Stimulated activated CD4-positive, alpha-beta T cell treated with anti-CD3 and anti-CD28 coated beads, TNF-alpha, amount 100 ng/mL, for 4 hours (primary cell): Measurements from ENCODE around the gene MATCAP1.
A peak's percentile ranks its signal among the peaks of the same experiment; 100 is the strongest.

Experiments
- DNase-seq, 3 experiments: peaks; one replicate each; pipeline ENCODE4 v3.0.0-alpha.2; 2020; ENCODE audit warnings: low read depth in 3 of 3

MATCAP1 gene

DNA sequence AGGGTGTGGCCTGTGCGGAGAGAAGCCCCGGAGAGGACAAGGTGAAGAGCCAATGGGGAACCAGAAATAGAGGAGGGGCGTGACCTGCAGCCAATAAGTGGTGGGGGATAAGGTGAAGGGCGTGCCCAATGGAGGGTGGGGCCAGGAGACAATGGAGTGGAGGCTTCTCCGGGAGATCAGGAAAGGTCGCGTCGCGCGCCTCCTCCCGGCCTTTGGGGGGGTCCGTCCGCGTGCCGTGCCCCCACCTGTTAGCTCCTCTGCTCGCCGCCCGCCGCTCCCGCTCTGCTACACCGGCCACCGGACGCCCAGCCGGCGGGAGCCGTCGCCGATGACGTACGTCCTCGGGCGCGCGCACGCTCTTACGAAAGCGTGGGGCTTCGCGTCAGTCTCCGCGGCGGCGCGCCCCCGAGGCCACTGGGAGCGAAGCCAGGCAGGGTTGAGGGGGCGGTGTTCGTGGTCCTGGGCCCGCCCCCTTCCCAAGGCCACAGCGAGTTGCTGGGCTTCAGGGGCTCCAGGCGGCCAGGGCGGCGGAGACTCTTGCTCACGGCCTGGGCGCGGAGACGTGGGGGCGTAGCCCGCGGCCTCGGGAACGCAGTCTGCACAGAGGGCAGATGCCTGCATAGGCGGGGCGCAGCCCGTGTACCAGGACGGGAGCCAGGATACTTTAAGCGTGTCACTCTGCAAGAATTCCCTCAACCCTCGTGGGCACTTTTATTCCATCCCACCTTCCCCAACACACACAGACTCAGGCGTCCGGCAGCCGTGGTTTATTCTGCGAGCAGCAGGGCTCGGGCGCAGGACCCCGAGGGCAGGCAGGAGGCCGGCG is at the start of gene MATCAP1:
Gene MATCAP1 (minus strand): TSS at position 337 of the 826 bp plus-strand sequence. CDS start 3,353 bp downstream, outside the sequence.
- peak; percentile 83 to 90 (median 88) for DNase-seq

DNA sequence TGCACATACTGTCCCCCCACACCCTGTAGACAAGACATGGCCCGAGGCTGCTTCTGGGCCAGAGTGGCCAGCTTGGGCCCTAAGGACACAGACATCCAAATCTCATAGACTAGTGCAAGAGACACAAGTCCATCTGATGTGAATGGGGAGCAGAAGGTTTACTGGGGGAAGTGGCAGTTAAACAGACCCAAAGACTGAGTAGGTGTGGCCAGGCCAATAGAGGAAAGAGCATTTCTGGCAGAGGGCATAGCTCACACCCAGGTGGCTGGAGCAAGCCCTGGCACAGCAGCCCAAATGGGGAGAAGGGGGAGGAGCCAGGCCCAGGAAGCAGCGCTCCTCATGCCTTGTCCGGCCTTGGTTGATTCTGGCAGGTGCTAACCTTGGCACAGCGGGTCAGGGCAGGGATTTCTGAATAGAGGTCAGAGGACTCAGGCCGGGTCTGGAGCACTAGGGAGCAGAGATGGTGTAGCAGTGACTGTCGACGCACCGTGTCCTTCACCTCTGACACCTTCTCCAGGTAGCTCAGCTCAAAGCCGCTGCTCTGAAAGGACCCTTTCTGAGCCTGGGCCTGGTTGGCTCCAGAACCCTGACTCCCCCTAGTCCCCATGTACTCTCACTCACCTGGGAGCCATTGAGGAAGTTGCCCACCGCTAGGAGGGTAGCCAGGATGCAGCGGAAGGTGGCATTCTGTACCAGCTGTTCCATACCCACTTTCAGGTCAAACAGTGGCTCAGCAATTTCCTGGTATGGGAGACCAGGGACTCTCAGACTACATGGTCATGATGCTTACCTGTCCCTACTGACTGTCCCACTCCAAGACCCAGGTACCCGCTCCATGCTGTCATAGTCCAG is 47.3 kb upstream of the MATCAP1 start:
- DNase-seq = no peak

DNA sequence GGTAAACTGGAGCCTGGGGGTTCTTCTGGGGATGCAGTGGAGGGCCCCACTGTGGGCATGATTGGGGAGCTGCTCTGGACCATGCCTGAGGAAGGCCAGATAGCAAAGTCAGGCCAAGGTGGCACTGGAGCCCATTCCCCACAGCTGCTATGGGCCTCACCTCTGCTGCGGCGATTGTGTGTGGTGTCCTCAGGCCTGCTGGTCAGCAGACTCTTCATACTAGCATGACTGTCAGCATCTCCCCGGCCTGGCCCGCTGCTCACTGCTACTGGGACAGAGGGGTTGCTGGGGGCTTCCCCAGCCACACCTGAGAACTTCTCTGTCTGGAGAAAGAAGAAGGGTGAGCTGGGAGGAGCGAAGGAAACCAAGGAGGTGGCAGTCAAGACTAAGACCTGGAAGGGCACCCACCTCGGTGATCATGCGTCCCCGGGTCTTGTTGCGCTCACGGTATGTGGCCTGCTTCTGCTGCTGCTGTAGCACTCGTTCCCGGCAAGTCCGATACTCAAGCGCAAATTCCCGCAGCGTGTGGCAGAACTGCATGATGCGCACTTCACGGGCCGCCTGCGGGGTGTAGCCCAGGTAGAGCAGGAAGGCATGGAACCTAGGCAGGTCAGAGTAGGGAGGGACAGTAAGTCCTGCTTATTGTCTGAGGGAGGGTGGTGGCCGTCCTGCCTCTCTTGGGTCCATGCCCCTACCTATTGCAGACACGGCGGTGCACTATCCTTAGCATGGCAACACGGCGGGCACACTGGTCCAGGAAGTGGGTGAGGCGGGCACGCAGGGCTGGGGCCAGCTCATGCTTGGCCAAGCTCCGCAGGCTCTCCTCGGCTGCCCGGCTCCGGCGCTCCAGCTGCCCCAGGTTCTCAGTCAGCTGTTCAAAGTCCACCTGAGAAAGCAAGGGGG is 46.4 kb upstream of the MATCAP1 start:
- no peak for DNase-seq

DNA sequence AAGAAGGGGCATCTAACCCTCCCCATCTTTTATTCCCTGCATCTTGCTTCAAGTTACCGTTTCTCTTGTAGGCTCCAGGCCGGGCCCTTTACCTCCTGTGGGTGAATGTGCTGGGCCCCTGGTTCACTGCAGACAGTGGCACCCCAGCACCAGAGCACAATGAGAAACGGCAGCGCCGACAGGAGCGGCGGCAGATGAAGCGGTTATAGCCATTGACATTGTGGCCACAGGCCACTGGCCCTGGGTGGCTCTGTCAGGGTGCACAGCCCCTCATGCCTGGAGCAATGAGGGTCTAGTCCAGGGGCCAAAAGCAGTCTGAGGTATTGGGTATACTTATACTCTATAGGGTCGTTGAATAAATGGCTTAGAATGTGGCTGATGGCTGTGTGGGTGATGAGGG is 45.1 kb upstream of the MATCAP1 start:
- DNase-seq = no peak

DNA sequence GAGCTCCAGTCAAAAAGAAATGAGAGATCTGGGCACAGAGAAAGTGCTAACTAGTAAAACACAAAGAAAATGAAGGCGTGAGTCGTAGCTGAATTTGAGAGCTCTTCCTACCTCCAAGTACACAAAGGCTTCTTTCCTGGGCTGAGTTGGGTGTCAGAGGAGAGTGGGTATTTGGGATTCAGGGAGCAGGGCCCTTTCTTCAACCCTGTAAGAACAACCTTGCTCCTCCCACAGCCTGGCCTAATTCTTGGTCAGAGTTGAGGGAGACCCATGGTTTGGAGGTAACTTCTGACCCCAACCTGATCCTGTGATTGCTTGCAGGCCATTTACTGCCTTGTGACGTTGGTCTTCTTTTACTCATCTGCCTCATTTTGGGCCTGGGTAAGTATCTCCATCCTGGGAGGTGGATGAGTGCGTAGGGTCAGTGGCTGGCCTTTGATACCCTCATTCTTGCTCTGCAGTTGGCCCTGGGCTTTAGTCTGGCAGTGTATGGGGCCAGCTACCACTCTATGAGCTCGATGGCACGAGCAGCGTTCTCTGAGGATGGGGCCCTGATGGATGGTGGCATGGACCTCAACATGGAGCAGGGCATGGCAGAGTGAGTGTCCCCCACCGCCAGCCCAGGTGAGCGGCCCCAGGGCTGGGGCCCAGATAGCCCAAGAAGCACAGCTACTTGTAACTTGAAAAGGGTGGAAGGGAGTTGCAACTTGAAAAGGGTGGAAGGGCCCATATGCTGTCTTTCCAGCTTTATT is 44.4 kb upstream of the MATCAP1 start:
- DNase-seq = no peak

DNA sequence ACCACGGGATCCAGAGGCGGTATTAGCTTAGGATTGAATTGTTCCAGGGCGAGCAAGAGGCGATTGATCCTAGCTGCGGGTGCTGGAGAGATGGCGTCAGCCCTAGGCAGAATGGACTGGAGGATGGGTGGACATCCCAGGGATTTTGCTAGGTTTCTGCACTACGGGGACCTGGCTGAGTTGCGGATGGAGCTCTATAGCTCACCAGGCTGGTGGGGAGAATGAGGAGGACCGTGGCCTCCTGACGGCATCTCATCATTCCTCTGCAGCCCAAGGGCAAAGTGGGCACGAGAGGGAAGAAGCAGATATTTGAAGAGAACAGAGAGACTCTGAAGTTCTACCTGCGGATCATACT is 43.8 kb upstream of the MATCAP1 start:
- DNase-seq = no peak

DNA sequence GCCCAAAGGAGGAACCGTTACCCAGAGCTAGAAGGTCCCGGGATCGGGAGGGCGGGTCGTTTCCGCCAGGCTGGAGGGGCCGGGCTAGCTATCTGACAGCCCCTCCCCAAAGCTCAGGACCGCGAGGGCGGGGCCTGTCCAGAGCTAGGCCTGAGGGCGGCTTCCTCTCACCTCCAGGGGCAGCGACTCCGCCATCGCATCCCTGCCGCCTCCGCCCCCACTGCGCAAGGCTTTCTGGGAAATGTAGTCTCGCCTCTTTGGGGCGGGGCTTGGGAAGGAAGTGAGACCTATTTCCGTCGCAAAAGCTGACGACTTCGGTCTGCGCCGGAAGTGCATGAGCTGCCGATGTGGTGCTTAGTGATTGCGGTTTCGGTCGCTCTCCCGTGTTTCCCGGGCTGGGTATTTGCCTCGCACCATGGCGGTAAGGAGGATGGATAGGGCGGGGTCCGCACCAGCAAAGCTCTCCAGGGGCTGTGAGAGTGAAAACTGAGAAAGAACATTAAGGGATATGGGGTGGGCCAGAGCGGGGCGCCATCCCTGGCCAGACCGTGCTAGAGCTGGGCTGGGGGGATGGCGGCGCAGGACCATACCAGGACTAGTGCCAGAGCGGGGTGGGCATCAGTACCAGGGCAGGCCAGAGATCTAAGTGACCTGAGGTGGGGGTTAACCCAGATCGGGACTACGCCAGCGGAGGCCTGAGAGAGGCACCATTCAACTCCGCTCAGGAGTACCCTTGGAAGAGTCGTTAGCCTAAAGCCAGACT is 43.2 kb upstream of the MATCAP1 start, which contains the start of gene TMEM208:
Gene TMEM208 (plus strand): TSS at position 327 of the 763 bp plus-strand sequence. CDS start 89 bp downstream, at position 416.
- DNase-seq = peak; percentile 93 to 97 (median 96)

DNA sequence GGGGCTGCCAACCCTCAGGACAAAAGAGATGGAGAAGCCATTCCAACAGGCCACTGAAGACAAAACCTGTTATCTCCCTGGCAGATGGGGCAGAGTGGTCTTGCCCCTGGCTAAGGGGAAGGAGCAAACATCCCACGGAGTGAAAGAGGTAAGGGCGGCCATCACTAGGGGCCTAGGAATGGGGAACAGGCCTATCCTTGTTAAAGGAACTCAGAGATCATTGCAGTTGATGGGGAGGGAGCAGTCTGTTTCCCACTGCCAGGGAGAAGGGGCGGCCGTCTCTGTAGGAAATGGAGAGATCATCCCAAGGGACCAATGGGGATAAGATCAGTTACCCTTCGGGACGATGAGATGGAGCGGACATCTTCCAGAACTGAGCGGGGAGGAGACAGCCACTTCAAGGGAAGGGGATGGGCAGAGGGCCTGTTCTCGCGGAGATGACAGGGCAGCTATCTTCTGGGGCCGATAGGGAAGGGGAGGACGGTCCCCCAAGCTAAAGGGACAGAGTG is 42.6 kb upstream of the MATCAP1 start:
- no peak for DNase-seq

DNA sequence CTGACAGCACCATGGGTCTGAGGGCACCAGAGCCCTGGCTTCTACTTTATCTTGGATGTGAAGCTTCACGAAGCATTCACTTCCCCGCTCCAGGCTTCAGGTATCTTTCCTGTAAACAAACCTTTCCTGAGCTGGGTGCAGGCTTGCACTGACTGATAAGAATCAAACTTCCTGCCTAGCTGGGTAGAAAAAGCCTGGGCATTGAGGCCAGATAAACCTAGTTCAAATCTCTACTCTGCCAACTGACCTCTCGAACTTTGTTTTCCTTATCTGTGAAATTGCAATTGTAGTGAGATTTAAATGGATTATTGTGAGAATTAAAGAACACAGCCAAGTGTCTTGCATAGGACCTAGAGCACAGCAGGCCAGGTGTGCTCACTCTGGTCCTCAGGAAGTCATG is 40.2 kb upstream of the MATCAP1 start:
- no peak for DNase-seq

DNA sequence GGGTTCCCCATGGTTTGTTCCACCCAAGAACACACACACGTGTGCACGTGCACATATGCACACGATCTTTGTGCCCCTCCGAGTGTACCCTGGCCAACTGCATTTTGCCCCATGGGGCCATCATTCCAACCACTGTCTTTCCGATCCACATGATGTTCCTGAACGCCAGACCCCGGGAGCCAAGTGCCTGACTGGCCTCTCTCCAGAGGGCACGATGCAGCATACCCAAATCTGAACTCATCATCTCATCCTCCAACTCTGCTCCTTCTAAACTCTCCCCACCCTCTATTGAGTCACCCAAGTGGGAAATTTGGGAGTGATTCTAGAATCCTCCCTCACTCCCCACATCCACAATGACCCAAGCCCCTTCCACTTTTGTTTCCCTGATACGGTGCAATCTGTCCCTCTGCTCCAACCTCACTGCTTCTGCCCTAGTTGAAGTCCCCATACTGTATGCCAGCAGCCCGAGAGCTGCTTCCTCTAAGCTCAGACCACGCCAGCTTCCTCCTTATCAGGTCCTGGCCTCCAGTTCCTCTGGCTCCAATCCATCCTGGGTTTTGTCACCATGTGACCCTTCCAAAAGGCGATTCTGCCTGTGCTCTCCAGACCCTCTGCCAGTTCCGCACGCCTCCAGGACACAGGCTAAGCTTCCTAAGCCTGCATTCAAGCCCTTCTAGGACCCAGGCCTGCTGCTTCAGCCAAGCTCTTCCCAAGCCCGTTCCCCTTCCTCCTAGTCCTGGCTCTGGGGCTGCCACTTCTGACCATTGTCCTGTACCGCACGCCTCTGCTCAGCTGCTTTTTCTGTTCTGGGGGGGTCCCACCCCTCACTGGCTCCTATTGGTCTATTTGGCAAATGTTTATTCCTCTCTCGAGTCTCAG is 33.1 kb upstream of the MATCAP1 start:
- no peak for DNase-seq

DNA sequence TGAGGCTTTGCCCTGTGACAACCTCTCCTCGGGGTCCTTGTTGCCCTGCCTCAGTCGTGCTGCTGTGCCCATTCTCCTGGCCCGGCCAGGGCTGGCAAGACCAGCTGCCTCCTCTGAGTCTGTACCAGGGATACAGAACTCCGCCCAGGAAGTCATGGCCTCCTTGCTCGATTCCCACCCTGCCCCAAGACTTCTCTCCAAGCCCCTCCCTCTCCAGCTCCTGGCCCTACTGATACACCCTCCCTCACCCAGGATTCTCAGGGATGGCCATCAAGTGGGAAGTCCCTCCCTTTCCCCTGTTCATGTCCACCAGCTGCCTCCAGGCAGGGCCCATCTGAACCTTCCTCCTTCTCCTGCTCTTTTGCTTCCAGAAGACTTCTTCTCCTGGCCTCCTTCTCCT is 31.9 kb upstream of the MATCAP1 start:
- DNase-seq = no peak

DNA sequence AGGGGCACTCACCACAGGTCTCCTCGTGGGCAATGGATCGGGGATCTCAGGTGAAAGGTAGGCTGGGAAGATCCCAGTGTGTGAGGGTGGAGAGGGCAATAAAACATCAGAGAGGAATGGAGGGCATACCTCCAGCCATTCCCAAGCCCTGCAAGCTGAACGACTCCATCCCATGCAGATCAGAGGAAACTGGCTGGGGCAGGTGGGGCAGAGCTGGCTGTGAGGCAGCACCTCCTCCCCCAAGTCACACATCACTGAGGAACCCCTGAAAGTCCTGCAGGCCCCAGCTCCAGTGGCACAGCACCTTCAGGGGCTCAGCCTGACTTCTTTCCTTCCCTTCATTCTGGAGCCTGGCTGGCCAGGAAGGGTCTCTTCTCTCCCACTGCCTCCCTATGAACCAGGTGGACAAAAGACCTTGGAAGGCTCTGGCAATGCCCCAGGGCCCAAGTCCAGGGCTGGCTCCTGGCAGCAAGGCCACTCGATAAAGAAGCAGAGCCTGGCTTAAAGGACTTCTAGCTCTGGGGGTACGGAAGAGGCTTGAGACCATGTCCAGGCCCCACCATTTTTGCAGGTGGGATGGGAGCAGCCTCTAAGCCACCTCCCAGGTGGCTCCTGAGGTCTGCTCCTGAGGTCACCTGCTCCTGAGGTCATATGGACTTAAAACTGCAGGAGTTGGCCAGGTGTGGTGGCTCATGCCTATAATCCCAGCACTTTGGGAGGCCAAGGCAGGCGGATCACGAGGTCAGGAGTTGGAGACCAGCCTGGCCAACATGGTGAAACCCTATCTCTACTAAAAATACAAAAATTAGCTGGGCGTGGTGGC is 29.6 kb upstream of the MATCAP1 start:
- DNase-seq = no peak

DNA sequence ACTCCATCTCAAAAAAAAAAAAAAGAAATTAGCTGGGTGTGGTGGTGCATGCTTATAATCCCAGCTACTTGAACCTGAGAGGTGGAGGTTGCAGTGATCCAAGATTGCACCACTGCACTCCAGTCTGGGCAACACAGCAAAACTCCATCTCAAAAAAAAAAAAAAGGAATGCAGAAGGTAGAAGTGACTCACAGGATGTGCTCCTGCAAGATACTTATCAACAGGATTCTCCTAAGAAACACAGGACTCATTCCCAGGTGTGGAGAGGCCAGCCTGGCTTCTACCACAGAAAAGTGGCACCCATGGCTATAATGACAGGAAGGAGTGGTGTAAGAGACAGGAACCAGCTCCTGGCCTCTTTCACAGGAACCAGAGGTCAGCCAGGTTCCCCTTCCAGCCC is 29.0 kb upstream of the MATCAP1 start:
- no peak for DNase-seq

DNA sequence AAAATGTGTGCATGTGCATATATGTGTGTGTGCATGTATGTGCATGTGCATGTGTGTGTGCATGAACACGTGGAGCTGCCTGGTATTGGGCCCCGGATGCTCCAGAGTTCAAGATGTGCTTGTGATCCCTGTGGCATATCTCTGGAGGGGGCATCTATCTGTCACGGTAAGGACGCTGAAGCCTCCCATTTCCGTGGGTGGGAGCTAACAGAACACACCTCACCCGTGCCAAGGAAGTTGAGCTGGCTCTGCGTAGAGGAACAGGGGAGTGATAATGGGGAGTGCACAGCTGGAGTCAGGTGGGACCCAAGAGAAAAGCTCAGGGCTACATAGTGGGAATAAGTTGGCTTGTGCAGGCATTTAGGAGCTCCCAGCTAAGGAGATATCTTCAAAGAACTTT is 27.9 kb upstream of the MATCAP1 start:
- DNase-seq = no peak

DNA sequence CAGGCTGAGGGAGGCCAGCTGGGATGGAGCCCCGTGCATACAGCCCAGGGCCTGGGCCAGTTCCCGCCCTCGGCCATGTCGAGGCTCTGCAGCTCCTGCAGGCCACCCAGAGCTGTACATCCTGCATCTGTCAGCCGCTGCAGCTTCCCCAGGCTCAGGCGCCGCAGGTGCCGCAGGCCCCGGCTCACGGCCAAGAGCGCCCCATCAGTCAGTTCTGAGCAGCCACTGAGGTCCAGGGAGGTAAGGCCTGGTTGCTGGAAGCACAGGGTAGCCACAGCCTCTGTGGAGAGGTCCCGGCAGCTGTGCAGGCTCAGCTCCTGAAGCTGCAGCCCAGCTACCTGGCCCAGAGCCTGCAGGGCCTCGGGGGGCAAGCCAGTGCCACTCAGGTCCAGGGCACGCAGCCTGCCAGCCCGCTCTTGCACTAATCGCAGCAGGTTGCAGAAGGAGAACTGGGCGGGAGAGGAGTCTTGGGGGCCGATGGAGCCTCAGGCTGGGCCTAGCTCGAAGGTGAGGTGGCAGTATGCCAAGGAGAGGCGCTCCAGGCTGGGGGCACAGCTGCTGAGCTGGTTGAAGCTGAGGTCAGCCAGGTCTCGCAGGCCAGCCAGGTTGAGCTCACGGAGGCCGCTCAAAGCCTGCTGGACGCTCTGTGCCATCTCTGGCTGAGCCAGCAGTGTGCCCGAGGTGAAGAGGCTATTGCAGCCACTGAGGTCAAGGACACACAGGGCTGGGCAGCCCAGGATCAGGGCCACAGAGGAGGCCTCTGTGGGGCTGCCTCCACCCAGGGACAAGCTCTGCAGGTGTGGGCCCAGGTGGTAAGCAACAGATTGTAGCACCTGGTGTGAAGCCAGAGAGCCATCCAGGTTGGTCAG is 26.5 kb upstream of the MATCAP1 start:
- DNase-seq = no peak

DNA sequence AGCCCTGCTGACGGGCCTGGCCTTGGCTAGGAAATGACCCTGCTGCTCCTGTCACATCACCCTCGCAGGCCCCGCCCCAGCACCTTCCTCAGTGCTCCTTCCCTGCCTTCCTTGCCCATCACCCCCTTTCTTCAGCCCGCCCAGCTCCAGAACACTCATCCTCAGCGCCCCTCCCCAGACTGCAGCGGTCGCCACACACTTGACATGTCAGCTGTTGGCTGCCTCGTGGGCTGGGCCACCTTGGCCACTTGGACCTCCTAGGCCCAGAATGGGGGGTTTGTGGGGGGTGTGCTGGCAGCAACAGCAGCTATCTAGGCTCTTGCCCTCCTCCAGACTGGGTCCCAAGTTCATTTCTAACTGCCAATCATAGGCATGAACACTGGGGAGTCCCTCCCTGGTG is 25.8 kb upstream of the MATCAP1 start:
- no peak for DNase-seq
